NCI-H1694 (cell line): ENCODE measurements around the gene SEC31A.
"Not testable (repeated sequence)": the region's sequence is repeated elsewhere in the genome, so short reads cannot be mapped to it uniquely, and the experiment has no call there.

Source experiments
- DNase-seq: peaks from one replicate; lab custom pipeline; 2025; lab: John Stamatoyannopoulos, UW

Gene SEC31A

DNA sequence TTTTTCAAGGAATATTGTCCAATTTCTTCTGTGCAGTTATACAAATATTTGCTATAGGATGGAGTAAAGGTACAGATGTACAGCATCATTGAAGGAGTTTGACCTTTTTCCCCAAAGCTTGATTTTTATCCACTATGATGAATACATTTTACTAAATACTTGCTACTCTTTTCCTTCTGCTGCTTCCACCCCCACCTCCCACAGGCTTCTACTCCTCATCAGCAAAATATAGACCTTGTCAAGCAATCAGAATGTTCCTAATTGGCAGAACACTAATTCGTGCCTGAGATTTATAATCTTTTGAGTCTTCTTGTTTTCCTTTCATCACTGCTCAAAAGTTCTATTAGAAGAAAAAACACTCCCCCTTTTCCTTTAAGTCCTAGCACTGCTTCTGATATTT, 5.8 kb upstream of the SEC31A start:
- DNase-seq: no peak

DNA sequence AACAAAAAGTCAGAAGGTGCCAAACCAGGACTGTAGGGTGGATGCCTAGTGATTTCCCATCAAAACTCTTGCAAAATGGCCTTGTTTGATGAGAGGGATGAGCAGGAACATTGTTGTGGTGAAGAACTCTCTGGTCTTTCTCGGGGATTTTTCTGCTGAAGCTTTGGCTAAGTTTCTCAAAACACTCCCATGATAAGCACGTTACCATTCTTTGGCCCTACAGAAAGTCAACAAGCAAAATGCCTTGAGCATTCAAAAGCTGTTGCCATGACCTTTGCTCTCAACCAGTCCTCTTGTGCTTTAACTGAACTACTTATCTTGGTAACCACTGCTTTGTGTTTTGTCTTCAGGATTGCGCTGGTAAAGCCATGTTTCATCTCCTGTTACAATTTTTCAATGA, 3.0 kb upstream of the SEC31A start:
- no peak for DNase-seq

DNA sequence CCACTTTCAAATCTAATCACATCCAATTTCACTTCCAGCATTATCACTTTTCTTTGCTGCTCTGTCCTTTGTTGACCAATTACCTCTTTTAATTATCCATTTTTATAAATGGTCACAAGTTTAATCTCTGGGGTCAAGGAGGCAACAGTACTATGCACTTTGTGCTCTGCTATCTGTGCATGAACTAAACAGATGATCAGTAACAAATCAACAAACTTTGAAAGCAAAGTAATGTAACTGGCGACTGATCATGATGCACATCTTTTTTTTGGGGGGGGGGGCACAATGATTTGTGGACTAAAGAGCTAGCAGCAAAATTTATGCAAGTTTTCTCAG, 1.5 kb upstream of the SEC31A start:
- DNase-seq: no peak

DNA sequence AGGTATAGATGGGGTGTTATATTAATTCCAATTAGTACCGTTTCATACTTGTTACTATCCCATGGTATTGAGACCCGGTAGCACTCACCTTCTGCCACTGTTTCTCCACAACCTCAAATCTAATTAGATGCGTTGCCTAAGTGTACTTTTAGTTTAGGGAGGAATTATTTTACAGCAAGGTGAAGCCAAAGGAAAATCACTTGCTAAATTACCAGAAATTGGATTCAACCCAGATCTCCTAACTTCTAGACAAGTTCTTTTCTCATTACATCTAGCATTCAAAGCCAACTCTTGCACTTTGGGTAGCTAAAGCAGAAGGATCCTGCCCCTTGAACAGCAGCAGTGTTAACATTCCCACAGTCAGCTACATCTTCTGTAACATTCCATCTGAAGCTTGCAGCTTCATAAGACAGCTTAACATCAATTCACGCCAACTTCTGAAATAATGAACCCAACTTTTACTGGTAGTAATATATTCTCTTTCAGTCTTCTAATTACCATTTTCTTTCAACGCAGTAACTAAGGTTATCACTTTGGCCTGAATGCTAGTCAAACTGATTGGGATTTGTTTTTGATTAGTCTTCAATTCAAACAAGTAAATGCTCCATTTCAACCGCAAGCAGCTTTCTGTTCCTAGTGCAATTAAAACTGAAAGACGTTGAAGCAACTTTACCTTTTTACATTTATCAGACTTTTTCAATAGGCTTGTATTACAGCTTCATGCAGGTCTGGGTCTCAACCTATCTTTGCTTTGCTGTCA, 934 bp upstream of the SEC31A start:
- no peak for DNase-seq

DNA sequence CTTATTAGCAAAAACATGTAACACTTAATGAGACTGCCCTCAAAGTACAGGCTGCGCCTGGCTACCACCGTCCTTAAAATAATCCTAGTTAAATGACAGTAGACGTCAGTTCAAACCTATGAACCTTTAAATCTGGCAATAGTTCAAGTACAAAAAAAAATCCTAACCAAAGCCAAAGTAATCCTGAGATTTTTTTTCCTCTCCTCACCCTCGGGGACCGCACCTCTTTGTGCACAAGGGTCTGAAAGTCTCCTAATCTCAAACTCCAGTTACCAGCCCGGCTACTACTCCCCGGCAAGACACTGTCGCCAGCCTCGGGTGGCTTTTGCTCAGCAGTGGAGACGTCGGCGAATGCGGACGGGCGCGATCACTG, 439 bp downstream of the SEC31A start:
- peak; percentile 12 for DNase-seq

DNA sequence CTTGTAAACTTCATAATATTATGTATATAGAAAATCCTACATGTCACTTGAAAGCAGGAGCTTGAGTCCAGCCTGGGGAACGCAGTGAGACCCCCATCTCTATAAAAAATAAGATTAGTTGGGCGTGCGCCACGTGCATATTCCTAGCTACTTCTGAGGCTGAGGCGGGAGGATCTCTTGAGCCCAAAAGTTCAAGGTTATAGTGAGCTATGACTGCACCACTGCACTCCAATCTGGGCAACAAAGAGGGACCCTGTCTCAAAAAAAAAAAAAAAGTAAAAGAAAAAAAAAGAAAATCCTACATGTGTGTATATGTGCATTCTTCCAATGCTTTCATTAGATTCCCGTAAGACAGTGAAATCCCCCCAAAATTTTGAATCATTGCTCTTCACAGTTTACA, 1.7 kb downstream of the SEC31A start:
- no peak for DNase-seq

DNA sequence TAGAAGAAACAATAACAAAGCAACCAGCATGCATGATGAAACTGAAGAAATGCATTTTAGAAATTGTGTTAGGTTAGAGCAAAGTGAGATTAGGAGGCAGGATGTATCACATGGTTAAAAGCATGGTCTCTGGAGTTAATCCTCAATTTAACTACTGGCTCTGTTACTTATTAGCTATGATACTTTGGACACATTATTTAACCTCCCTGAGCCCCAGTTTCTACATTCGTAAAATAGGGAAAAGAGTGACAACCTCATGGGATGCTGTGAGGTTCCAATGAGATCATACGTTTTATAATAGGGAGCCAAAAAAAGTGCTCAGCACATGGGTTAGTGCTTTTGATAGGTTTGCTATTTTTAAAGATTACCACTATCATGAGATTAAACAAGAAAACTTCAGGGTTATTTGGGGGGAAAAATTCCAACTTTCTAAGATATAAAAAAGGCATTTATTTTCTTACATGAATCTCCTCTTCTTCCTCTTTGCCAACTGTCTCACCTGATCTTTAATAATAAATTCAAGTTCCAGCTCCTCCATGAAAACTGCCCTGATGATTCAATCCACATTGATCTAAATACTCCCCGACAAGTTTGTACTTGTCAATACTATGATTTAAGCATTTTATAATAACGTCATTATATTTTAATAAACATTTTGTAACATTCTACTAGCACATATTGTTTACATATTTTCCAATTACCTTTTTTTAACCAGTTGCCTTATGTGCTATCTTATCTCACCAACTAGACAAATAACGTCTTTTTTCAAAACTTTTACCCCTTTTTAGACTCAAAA, 4.6 kb downstream of the SEC31A start:
- no peak for DNase-seq

DNA sequence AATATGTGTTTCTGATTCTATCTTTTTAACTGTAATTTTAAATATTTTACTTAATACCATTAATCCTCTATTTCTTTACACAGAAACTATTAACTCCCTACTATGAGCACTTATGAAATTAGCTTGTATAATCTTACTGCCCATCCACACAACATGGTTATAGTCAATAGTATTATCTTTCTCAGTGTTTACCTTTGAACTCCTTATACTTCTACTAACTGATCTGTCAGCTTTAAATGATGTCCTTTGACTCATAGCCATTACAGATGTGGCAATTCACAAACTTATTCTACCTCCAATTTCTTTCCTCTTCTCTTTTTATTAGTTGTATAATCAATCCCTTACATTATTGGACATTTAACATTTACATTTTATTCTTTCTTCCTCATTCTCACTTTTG, 5.5 kb downstream of the SEC31A start:
- no peak for DNase-seq

DNA sequence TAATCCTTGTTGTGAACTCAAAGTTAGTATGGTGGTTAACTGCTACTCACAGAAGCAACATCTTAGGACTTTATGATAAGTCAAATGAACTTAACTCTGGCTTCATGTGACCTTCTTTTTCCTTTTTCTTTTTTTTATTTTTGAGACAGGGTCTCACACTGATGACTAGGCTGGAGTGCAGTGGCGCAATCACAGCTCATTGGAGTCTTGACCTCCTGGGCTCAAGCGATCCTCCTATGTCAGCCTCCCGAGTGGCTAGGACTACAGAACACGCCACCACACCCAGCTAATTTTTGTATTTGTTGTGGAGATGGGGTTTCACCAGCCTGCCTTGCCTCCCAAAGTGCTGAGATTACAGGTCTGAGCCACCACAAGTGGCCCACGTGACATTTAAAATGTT, 22.4 kb downstream of the SEC31A start:
- no peak for DNase-seq

DNA sequence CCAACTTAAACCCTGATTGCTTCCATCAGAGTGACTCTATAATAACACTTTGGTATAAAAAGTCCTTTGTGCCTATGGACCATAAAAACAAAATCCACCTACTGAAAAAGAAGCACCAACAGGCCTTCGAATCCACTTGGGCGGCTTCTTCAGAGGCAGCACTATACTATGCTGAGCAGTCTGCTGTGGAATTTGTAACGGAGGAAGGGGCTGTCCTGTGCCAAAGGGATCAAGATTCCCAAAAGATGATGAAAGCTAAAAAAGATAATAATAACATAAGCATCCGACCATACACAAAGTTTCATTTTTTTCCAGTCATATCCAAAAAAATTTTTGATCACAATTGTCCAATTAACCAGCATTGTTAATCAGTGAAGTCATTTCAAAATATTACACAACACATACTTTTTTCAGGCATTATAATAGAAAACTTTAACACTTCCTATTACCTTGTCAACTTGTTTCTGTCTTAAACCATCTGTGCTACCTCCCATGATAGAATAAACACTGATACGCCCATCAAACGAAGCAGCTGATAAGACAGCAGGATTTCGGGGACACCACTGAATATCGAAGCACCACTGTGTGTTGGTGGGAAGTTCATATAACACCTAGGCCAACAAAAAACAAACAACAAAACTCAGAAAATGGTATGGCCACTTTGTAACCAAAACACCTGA, 24.1 kb downstream of the SEC31A start:
- DNase-seq: no peak

DNA sequence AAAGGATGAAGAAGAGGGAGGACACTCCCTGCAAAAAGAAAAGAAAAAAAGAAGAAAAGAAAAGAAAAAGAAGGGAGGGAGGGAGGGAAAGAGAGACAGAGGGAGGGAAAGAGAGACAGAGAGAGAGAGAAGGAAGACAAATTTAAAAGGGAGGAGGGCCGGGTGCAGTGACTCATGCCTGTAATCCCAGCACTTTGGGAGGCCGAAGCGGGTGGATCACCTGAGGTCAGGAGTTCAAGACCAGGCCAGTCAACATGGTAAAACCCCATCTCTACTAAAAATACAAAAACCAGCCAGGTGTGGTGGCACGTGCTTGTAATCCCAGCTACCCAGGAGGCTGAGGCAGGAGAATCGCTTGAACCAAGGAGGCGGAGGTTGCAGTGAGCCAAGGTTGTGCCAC, 24.9 kb downstream of the SEC31A start:
- DNase-seq: not testable (repeated sequence)

DNA sequence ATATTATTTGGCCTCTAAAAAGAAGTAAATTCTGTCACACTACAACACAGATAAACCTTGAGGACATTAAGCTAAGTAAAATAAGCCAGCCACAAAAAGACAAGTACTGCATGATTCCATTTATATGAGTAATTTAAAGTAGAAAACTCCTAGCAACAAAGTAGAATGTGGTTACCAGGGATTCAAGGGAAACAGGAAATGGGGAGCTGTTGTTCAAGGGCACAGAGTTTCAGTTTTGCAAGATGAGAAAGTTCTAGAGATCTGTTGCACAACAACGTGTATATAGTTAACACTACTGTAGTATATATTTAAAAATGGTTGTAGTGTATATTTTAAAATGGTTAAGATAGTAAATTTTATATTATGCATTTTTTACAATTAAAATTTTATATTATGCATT, 25.4 kb downstream of the SEC31A start:
- DNase-seq: no peak

DNA sequence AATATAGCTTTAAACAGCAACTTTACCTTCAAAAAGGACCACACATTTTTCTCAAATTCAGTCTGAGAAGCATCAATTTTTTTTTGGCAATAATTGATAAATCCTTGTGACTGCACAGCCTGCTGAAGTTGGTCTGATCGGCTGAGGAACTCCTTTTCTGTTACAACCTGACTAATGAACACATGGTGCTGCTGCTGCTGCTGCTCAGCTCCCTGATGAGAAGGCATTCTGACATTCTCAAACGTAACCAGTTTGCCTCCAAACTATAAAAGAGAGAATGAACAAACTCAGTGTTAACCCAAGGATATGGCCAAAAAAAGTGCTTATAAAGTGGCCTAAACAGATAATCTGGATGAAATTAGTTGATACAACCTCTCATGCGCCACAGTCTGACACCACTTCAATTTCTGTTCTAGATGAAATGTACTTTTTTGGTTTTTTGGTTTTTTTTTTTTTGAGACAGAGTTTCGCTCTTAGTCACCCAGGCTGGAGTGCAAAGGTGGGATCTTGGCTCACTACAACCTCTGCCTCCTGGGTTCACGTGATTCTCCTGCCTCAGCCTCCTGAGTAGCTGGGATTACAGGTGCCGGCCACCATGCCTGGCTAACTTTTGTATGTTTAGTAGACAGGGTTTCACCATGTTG, 26.5 kb downstream of the SEC31A start:
- DNase-seq: no peak

DNA sequence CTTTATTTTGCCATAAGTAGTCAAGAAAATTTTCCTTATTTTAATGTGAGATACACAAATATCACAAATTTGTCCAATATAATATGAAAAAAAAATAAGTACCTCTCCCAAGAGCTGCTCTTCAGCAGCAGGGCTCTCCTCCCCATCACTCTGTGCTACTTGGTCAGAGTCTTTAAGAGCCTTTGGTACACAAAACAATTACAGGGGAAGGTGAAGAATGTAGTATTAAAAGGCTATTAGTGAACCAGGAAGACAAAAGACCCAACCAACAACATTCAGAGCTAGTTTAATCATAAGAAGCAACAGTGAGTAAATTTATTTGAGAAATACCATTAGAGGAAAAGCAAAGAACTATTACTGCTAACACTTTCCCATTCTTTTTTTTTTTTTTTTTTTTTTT, 29.4 kb downstream of the SEC31A start:
- DNase-seq: no peak

DNA sequence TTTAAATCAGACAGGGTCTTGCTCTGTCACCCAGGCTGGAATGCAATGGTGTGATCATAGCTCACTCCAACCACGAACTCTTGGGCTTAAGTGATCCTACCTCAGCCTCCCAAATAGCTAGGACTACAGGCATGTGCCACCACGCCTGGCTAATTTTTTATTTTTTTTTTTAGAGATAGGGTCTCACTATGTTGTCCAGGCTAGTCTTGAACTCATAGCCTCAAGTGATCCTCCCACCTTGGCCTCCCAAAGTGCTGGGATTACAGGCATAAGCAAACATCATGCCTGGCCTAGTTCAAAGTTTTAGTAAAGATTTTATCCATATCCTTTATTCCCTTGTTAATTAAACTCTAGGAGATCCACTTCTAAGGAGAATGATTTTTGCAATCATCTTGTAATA, 30.5 kb downstream of the SEC31A start:
- not testable (repeated sequence) for DNase-seq

DNA sequence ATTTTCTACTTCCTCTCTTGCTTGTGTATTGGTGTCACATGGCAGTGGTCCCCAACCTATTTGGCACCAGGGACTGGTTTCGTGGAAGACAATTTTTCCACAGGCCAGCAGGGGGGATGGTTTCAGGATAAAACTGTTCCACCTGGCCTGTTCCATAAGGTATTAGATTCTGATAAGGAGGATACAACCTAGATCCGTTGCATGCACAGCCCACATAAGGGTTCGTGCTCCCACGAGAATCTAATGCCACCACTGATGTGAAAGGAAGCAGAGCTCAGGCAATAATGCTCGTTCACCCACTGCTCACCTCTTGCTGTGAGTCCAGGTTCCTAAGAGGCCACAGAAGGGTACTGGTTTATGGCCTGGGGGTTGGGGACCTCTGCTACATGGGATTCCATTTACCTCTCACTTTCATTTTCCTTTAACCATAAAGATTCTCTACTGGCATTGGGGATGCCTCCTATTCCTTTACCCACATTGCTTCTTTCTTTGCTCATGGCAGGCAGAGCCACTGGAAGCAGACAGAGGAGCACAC, 38.1 kb downstream of the SEC31A start:
- no peak for DNase-seq

DNA sequence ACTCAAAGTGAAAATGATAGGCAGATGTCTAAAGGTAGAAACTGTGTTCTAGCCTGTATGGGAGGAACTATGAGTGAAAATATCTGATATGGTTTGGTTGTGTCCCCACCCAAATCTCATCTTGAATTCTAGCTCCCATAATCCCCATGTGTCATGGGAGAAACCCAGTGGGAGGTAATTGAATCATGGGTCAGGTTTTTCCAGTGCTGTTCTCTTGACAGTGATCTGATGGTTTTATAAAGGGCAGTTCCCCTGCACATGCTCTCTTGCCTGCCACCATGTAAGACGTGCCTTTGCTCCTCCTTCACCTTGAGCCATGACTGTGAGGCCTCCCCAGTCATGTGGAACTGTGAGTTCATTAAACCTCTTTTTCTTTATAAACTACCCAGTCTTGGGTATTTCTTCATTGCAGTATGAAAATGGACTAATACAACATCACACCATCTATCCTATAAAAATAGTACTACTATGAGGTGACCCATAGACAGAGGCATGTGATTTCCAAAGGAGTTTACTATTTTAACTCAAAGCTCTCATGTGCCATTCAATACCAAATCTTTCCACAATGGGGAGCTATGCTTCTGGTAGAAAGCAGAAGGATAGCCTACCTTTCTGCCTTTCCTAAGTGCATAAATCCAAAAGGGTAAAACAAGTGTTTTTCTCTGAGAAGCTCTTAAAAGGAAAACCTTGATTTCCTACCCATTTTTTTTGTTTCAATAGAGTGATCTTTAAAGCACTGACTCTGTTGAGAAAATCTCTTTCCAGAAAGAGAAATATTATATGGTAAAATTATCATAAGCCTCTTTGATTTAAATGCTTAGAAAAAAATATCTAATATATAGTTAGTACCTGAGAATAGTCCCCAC, 38.8 kb downstream of the SEC31A start:
- peak; percentile 31 for DNase-seq

DNA sequence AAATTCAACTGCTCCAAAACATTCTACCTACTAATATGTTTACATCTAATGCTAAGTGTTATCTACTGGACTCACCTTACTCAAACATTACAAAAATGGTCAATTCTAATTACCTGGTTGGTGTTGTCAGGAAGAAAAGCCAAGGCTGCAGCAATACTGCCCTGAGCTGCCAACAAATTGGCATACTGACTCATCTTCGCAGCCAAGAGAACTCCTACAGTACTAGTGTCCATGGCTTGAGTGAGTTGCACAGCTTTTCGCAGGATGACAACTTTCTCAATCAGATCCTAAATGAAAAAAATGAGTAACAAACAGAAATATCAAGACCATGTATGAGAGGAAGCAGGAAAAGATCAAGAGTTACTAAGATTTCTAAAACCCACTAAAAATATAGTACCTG, 39.6 kb downstream of the SEC31A start:
- no peak for DNase-seq

DNA sequence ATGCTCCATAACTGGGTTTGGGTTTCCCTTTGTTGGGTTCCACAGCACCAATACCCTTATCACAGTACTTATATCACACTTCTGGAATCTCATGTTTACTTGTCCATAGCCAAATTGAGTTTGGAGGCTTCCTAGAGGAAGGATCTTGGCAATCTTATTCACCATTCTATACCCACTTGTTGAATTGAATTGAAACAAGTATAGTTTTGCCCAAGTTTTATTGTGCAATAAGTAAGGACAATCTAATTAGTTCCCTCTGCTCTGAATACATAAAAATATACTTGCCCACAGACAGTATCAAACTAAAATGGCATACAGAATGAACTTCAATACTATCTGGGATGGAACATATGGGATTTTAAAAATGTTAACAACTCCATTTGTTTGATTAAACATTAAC, 40.3 kb downstream of the SEC31A start:
- no peak for DNase-seq

DNA sequence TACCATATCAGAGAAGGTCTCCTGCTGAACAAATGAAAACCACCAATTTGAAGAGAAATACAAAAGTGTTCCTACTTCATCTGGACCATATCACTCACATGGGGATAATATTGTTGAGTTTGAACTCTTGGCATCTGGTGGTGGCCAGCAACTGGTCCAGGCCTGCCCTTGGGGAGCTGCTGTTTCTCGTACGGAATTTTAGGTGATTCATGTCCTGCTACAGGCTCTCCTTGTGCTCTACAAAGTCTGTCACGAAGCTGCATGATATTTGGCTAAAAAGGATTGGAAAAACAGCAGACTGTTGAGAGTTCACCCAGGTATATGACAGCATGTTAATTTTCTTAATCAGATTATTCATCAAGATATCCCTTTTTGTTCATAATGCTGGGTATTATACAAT, 42.2 kb downstream of the SEC31A start:
- no peak for DNase-seq

DNA sequence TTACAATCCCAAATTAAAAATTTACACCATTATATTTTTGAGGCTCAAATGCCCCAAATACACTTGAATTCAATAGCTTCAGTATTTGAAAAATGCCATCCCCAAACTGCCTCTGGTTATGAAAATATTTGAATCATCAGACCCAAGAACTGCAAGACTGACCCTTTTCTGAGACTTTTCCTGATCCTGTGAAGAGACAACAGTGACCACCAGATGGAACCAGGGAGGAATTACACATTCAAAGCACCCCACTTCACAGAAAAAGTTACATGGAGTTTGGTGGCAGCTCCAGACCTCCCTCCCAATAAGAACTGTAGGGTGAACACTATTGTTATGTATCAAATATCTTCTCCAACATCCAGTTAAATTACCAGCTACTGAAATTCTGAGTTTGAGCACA, 48.4 kb downstream of the SEC31A start:
- DNase-seq: no peak

DNA sequence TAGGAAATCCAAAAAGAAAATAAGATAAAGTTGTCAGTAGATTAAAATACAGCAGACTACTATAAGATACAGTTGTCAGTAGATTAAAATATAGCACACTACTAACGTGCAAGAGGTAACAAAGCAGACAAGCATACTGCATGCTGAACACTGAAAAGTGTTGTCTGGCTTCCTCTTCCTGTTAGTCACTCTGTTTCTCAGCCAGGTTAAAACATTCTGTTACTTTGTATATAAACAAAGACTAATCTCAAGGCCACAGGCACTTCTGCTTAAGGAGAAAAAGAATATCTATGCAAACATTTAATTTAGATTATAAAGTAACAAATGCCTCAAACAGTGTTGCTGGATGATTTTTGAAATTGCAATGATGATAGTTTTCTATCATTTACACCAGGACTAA, 51.3 kb downstream of the SEC31A start:
- DNase-seq: no peak
